K562 treated with DMSO at 1 percent for 48 hours (cell line): ENCODE results near the gene HERC2. TPM values are rescaled to one million over a fixed set of nuclear protein-coding genes. Genes with fewer than 3 reads are reported as not detected.

Source experiments
- total RNA-seq: library from RNA; unstranded; fragments of 300-600 nt; gene quantifications from 2 replicates; pipeline ENCODE4 v1.2.3, GENCODE V29; 2022; ENCODE audit warnings: low replicate concordance; ENCODE audit errors: extremely low read depth

HERC2 gene
- total RNA-seq, result not detected in 2 replicates

GRCh38 chr15:28322129-28322588 is at the start of gene HERC2:
TSS of gene HERC2 (minus strand) at chr15:28322179. CDS start at chr15:28321433, 746 bp downstream.

GRCh38 chr15:28357984-28358383 is 36.0 kb upstream of the HERC2 start, which contains the start of gene GOLGA6L24:
TSS of gene GOLGA6L24 (minus strand) at chr15:28358084. CDS start at chr15:28358023, 61 bp downstream.

GRCh38 chr15:28098766-28099554 is 223.0 kb downstream of the HERC2 start, which contains the start of gene OCA2:
TSS of gene OCA2 (minus strand) at chr15:28099315. CDS start at chr15:28081874, 17,441 bp downstream.

Other genes starting within 250 kb of the HERC2 start
- gene OCA2, start 222.9 kb downstream of the HERC2 start, total RNA-seq, result not detected in 2 replicates
- gene GOLGA6L24, start 35.9 kb upstream of the HERC2 start, total RNA-seq, result not detected in 2 replicates
- not detected in 2 replicates for gene GOLGA8F, start 56.5 kb upstream of the HERC2 start, total RNA-seq
- not detected in 2 replicates for gene GOLGA8G, start 210.8 kb upstream of the HERC2 start, total RNA-seq
- not detected in 2 replicates for gene GOLGA6L25, start 231.4 kb upstream of the HERC2 start, total RNA-seq